Vagina (tissue), 2 donors: ENCODE data around the gene BMERB1. TPM values are rescaled to one million over a fixed set of nuclear protein-coding genes. Genes with fewer than 3 reads are reported as not detected.

ENCODE experiments used
- DNase-seq, 2 donors: peaks; one replicate each; pipeline ENCODE4 v3.0.0-alpha.2; 2017; ENCODE audit errors: extremely low spot score in 2 of 2
- H3K27ac ChIP-seq: fragments of 200-600 bp; sonication (generic); one replicate; pipeline ENCODE4 v1.5.1; 2019
- H3K27me3 ChIP-seq: fragments of 200-600 bp; sonication (generic); one replicate; pipeline ENCODE4 v1.5.1; 2019
- H3K36me3 ChIP-seq, 2 donors: fragments of 200-600 bp; sonication (generic); one replicate each; pipeline ENCODE4 v1.5.1; 2017 to 2019
- H3K4me1 ChIP-seq: fragments of 200-600 bp; sonication (generic); one replicate; pipeline ENCODE4 v1.5.1; 2019
- H3K4me3 ChIP-seq, 2 donors: fragments of 200-600 bp; sonication (generic); 1 replicate in 1 of 2; 2 replicates in 1 of 2; pipeline ENCODE4 v1.5.1; 2016 to 2019
- H3K9me3 ChIP-seq: fragments of 200-600 bp; sonication (generic); one replicate; pipeline ENCODE4 v1.5.1; 2019
- POLR2A ChIP-seq, 2 donors: fragments of 450-650 bp; IDR thresholded peaks; one replicate each; pipeline ENCODE4 v1.6.1; 2017; ENCODE audit warnings: antibody characterized with exemption in 2 of 2, mild to moderate bottlenecking in 2 of 2, moderate library complexity in 2 of 2
- POLR2AphosphoS5 ChIP-seq, 2 donors: sonication (generic); formaldehyde crosslinking; IDR thresholded peaks; one replicate each; pipeline ENCODE4 v1.9.0; 2017; ENCODE audit warnings: antibody characterized with exemption in 2 of 2, mild to moderate bottlenecking in 2 of 2, low read depth in 1 of 2; ENCODE audit not compliant: insufficient read depth in 1 of 2
- intact Hi-C: fragments of 100-400 bp; cut with DNase I; formaldehyde crosslinking; loops from one replicate; pipeline ENCODE4 v1.15.1; 2023
- total RNA-seq: library from RNA; depleted of rRNA; stranded (reverse); fragments of >200 nt; gene quantifications from one replicate; pipeline ENCODE4 v1.2.3, GENCODE V29; 2016
- TF ChIP-seq, protein P1 (sequence below), 3 experiments: fragments of 450-650 bp in 2 of 3; fragments of 200-600 bp in 1 of 3; sonication (generic) in 1 of 3; IDR thresholded peaks; one replicate each; pipeline ENCODE4 v1.5.1; 2017 to 2019; ENCODE audit warnings: antibody characterized with exemption in 3 of 3, mild to moderate bottlenecking in 2 of 3, moderate library complexity in 2 of 3

The BMERB1 gene
- total RNA-seq, 1 donor from 2014 or later: 46.9 TPM

- no peak for DNase-seq
- intact Hi-C loops: loop anchor here (10.0 kb wide), 2 partner anchors 65 to 75 kb away; partner anchors contain the start of gene BMERB1
- no peak for TF ChIP-seq POLR2AphosphoS5 (IDR thresholded peaks at IDR 0.05; ENCODE audit: insufficient read depth in 1 of 2, low read depth in 1 of 2)
- no peak for TF ChIP-seq POLR2A (IDR thresholded peaks at IDR 0.05)
- TF ChIP-seq, protein P1, sequence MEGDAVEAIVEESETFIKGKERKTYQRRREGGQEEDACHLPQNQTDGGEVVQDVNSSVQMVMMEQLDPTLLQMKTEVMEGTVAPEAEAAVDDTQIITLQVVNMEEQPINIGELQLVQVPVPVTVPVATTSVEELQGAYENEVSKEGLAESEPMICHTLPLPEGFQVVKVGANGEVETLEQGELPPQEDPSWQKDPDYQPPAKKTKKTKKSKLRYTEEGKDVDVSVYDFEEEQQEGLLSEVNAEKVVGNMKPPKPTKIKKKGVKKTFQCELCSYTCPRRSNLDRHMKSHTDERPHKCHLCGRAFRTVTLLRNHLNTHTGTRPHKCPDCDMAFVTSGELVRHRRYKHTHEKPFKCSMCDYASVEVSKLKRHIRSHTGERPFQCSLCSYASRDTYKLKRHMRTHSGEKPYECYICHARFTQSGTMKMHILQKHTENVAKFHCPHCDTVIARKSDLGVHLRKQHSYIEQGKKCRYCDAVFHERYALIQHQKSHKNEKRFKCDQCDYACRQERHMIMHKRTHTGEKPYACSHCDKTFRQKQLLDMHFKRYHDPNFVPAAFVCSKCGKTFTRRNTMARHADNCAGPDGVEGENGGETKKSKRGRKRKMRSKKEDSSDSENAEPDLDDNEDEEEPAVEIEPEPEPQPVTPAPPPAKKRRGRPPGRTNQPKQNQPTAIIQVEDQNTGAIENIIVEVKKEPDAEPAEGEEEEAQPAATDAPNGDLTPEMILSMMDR (IDR thresholded peaks at IDR 0.05): no peak
- Histone ChIP-seq H3K36me3 (no peaks in the 10 kb centered on the region), H3K27me3 (no peaks in the 10 kb centered on the region), H3K4me3 (no peak overlapping the region), H3K4me1 (peaks cover 16% of the 10 kb centered on the region), H3K27ac (peak overlapping the region; percentile 11), H3K9me3 (no peaks in the 10 kb centered on the region)
Measured at GRCh38 chr16:15509593-15510535, 75.5 kb downstream of the BMERB1 start.

DNA sequence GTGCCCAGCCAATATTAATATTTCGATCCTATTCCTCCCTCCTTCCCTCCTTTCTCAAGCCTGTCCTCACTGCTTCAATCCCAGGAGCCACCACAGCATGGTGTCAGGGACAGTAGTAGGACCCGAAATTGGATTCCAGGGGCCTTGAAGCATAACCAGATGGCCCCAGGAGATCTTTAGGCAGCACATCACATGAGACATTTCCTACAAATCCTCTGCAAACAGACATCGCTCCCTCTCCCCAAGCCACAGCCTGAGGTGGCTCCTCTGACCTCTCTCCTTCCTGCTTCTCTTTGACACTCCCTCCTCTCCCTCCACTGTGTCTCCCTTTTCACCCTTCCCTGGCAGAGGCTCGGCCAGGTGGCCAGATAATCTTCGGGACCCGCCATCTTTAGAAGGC, 76.6 kb downstream of the BMERB1 start:
- no peak for DNase-seq
- no peaks in the 10 kb centered on the region for H3K27me3 ChIP-seq
- TF ChIP-seq POLR2A (IDR thresholded peaks at IDR 0.05) (no peak), POLR2AphosphoS5 (IDR thresholded peaks at IDR 0.05; ENCODE audit: insufficient read depth in 1 of 2, low read depth in 1 of 2) (no peak)
- TF ChIP-seq, protein P1 (IDR thresholded peaks at IDR 0.05): no peak
- peaks cover 16% of the 10 kb centered on the region for H3K4me1 ChIP-seq
- intact Hi-C loops: loop anchor here (10.0 kb wide), 2 partner anchors 64 to 76 kb away; partner anchors contain the start of gene BMERB1
- no peak overlapping the region for H3K27ac ChIP-seq
- H3K4me3 ChIP-seq: no peak overlapping the region
- no peaks in the 10 kb centered on the region for H3K36me3 ChIP-seq
- no peaks in the 10 kb centered on the region for H3K9me3 ChIP-seq

DNA sequence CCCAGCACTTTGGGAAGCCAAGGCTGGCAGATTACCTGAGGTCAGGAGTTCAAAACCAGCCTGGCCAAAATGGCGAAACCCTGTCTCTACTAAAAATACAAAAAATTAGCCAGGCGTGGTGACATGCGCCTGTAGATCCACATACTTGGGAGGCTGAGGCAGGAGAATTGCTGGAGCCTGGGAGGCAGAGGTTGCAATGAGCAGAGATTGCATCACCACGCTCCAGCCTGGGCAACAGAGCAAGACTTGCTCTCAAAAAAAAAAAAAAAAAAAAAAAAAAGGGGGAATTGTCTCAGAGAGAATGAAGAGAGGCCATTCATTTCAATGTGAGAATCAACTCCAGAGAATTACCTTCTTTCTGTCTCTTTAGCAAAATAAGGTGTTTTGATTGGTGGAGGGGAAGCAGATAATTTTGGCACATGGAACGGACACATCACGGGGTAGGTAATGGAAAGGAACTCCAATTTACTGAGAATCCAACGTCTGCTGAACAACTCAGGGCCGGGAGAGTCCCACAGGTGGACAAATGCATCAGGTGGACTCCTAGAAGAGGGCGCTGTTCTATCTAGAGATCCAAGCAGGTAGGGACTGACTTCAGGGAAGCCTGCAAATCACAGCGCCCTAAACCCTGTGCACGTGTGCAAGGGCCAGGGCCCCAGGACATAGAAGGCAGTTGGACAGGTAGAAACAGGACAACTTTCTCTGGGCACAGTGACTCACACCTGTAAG, 77.5 kb downstream of the BMERB1 start:
- intact Hi-C loops: loop anchor here (10.0 kb wide), 2 partner anchors 63 to 77 kb away; partner anchors contain the start of gene BMERB1
- Histone ChIP-seq H3K4me1 (peaks cover 11% of the 10 kb centered on the region), H3K9me3 (no peaks in the 10 kb centered on the region), H3K27me3 (no peaks in the 10 kb centered on the region), H3K27ac (no peak overlapping the region), H3K4me3 (no peak overlapping the region), H3K36me3 (no peaks in the 10 kb centered on the region)
- TF ChIP-seq, protein P1 (IDR thresholded peaks at IDR 0.05): no peak
- TF ChIP-seq POLR2AphosphoS5 (IDR thresholded peaks at IDR 0.05; ENCODE audit: insufficient read depth in 1 of 2, low read depth in 1 of 2): no peak
- no peak for TF ChIP-seq POLR2A (IDR thresholded peaks at IDR 0.05)
- no peak for DNase-seq

- no peaks in the 10 kb centered on the region for H3K27me3 ChIP-seq
- intact Hi-C loops: loop anchor here (10.0 kb wide), 2 partner anchors 62 to 78 kb away; partner anchors contain the start of gene BMERB1
- H3K4me3 ChIP-seq: no peak overlapping the region
- H3K9me3 ChIP-seq: no peaks in the 10 kb centered on the region
- H3K36me3 ChIP-seq: no peaks in the 10 kb centered on the region
- no peak for DNase-seq
- peaks cover 5% of the 10 kb centered on the region for H3K4me1 ChIP-seq
- H3K27ac ChIP-seq: no peak overlapping the region
- no peak for TF ChIP-seq POLR2AphosphoS5 (IDR thresholded peaks at IDR 0.05; ENCODE audit: insufficient read depth in 1 of 2, low read depth in 1 of 2)
- TF ChIP-seq POLR2A (IDR thresholded peaks at IDR 0.05): no peak
- TF ChIP-seq, protein P1 (IDR thresholded peaks at IDR 0.05): no peak
Measured at GRCh38 chr16:15513156-15513555, 78.8 kb downstream of the BMERB1 start.
